NCI-H82 treated with DMSO at 0.1 percent for 48 hours (cell line): ENCODE results near the gene PLA2G4C.

Experiments
- DNase-seq: peaks from one replicate; lab custom pipeline; 2025; ENCODE audit not compliant: unreplicated experiment; lab: John Stamatoyannopoulos, UW

PLA2G4C gene

DNA sequence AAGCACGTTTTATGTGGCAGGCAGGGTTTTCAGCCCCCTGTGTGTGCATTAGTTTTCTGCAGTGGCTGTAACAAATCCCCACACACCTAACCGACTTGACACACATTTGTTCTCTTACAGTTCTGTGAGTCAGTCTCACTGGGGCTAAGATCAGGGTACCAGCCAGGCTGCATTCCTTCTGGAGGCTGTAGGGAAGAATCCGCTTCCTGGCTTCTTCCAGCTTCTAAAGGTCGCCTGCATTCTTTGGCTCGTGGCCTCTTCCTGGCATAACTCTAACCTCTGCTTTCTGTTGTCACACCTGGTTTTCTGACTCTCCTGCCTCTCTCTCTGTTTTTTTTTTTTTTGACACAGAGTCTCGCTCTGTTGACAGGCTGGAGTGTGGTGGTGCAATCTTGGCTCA lies 109.8 kb downstream of the PLA2G4C start:
- no peak for DNase-seq

DNA sequence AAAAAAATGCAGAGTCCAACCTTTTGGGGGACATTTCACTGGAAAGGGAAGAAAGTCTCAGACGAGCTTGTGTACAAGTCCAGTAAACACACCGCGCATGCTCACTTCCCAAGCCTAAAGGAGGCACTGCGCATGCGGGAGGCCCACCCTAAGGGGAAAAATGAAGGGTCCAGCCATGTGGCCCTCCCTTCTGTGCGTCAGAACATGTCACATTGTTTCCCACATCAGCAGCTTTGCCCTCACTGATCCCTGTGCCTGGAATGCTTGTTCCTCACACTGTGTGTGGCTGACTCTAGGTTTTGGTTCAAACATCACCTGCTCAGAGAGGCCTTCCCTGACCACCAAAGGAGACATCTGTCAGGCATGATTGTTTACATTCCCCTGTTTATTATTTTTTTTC lies 111.8 kb downstream of the PLA2G4C start:
- DNase-seq: no peak
